Lung (tissue), 12 donors: Measurements from ENCODE around the gene EXOSC5. TPM values are rescaled to one million over a fixed set of nuclear protein-coding genes. Genes with fewer than 3 reads are reported as not detected.

Experiments used
- ATAC-seq: fragments of 200-7000 bp; cut with Tn5 transposase; one replicate; pipeline ENCODE4 v1.9.1; 2020; ENCODE audit warnings: moderate number of reproducible peaks; ENCODE audit not compliant: insufficient read depth, low FRiP score
- DNase-seq, 3 donors: peaks; one replicate each; pipeline ENCODE4 v3.0.0-alpha.2; 2013 to 2017
- H3K27ac ChIP-seq, 2 donors: one replicate each; pipeline ENCODE4 v1.5.1; 2013; ENCODE audit warnings: mild to moderate bottlenecking in 2 of 2, moderate library complexity in 2 of 2, control low read depth in 1 of 2, inconsistent platforms in 1 of 2, low read depth in 1 of 2, low read length in 1 of 2
- H3K27me3 ChIP-seq, 3 donors: one replicate each; pipeline ENCODE4 v1.5.1; 2013; ENCODE audit warnings: low read length in 2 of 3; ENCODE audit not compliant: control insufficient read depth in 3 of 3, insufficient read depth in 3 of 3
- H3K36me3 ChIP-seq, 4 donors: one replicate each; pipeline ENCODE4 v1.5.1; 2013; ENCODE audit warnings: low read length in 4 of 4, mild to moderate bottlenecking in 1 of 4, moderate library complexity in 1 of 4; ENCODE audit not compliant: control insufficient read depth in 4 of 4, insufficient read depth in 4 of 4
- H3K4me1 ChIP-seq, 5 donors: one replicate each; pipeline ENCODE4 v1.5.1; 2013; ENCODE audit warnings: low read length in 5 of 5, mild to moderate bottlenecking in 2 of 5, moderate library complexity in 1 of 5; ENCODE audit not compliant: control insufficient read depth in 5 of 5, insufficient read depth in 5 of 5
- H3K4me3 ChIP-seq: one replicate; pipeline ENCODE4 v1.5.1; 2013; ENCODE audit warnings: mild to moderate bottlenecking, control low read depth, moderate library complexity
- H3K9ac ChIP-seq, 2 donors: one replicate each; pipeline ENCODE4 v1.5.1; 2013; ENCODE audit warnings: low read length in 2 of 2, control low read depth in 1 of 2; ENCODE audit not compliant: insufficient read depth in 1 of 2
- H3K9me3 ChIP-seq, 4 donors: one replicate each; pipeline ENCODE4 v1.5.1; 2013; ENCODE audit warnings: low read length in 3 of 4, mild to moderate bottlenecking in 1 of 4, moderate library complexity in 1 of 4; ENCODE audit not compliant: control insufficient read depth in 4 of 4, insufficient read depth in 3 of 4
- CTCF ChIP-seq: IDR thresholded peaks from 2 replicates; pipeline ENCODE4 v1.5.1; 2012; ENCODE audit warnings: mild to moderate bottlenecking; ENCODE audit errors: control extremely low read depth, extremely low read depth
- WGBS, 2 donors: extraction: QIAGEN DNeasy Blood & Tissue Kit; methylation state at CpG; one replicate each; pipeline ENCODE4 v1.1.7; 2013; 5-methylcytosine and 5-hydroxymethylcytosine counted together
- polyA plus RNA-seq, 2 donors: library from polyadenylated mRNA; stranded (reverse); fragments of 200-250 nt; gene quantifications; one replicate each; pipeline ENCODE4 v1.2.1, GENCODE V29; 2013
- total RNA-seq, 2 donors: library from RNA; depleted of rRNA in 1 of 2; stranded (reverse); fragments of >200 nt in 1 of 2; gene quantifications; one replicate each; pipeline ENCODE4 v1.2.1, GENCODE V29; 2014 to 2021
- donor health status: control.
- donor health status: control.
- donor health status: Bipolar disorder and iron deficiency.
- donor health status: healthy.
- donor health status: DM: yes; HTN: yes; CAD: no.

The EXOSC5 gene
- total and polyA plus RNA-seq, 4 donors = 6.3 to 34.4 (median 27.1) TPM

- Histone ChIP-seq H3K4me3 (peak within 1 kb of the TSS; percentile 35), H3K27me3 (no peaks in the 10 kb centered on the region), H3K36me3 (peaks cover 0 to 30% (median 6%) of the 10 kb centered on the region in 4 donors), H3K9me3 (no peaks in the 10 kb centered on the region), H3K27ac (peak within 1 kb of the TSS; percentile 66 to 90), H3K9ac (peak within 1 kb of the TSS; percentile 33 to 45), H3K4me1 (peaks cover 0 to 23% (median 13%) of the 10 kb centered on the region in 5 donors)
- ATAC-seq (peak; percentile 87), DNase-seq (peak; percentile 75 to 89 (median 84))
- WGBS, 2 donors = 7 to 8% methylated on average over 16 to 19 of the region's 19 CpGs
- TF ChIP-seq CTCF = no peak
Measured at GRCh38 chr19:41426952-41427646, 29.9 kb upstream of the EXOSC5 start, which contains the start of gene B3GNT8. Gene B3GNT8 (minus strand): TSS chr19:41427374. CDS start chr19:41426778, 596 bp downstream.

GRCh38 chr19:41426116-41426841 is 29.1 kb upstream of the EXOSC5 start:
- DNase-seq (no peak), ATAC-seq (no peak)
- Histone ChIP-seq H3K9me3 (no peaks in the 10 kb centered on the region), H3K4me3 (peak overlapping the region; percentile 35), H3K9ac (no peak overlapping the region), H3K36me3 (peaks cover 0 to 29% (median 3%) of the 10 kb centered on the region in 4 donors), H3K27ac (peak overlapping the region; percentile 59 to 86), H3K27me3 (no peaks in the 10 kb centered on the region), H3K4me1 (peaks cover 0 to 26% (median 13%) of the 10 kb centered on the region in 5 donors)
- WGBS, 2 donors = 62 to 80% methylated on average over 36 of the region's 36 CpGs
- no peak for TF ChIP-seq CTCF

GRCh38 chr19:41425174-41426115 is 28.3 kb upstream of the EXOSC5 start:
- H3K27ac ChIP-seq = peak overlapping the region in 1 of 2 donors; percentile 59
- no peaks in the 10 kb centered on the region for H3K27me3 ChIP-seq
- H3K4me3 ChIP-seq = peak overlapping the region; percentile 11
- DNase-seq (no peak), ATAC-seq (no peak)
- peaks cover 0 to 31% (median 13%) of the 10 kb centered on the region in 5 donors for H3K4me1 ChIP-seq
- H3K9ac ChIP-seq = no peak overlapping the region
- no peaks in the 10 kb centered on the region for H3K9me3 ChIP-seq
- 73 to 83% methylated on average over 28 of the region's 28 CpGs for WGBS, 2 donors
- no peak for TF ChIP-seq CTCF
- peaks cover 0 to 36% (median 4%) of the 10 kb centered on the region in 4 donors for H3K36me3 ChIP-seq
